ENCODE results near the gene ITSN1.
A peak's percentile ranks its signal among the peaks of the same experiment; 100 is the strongest.
"Not testable (repeated sequence)": the region's sequence is repeated elsewhere in the genome, so short reads cannot be mapped to it uniquely, and the experiment has no call there.

ITSN1 gene

GRCh38 chr21:33708874-33709273 is 66.6 kb downstream of the ITSN1 start:
- intact Hi-C loops (cut with DNase I), result no loop called here
- DNase-seq, result no peak

DNA sequence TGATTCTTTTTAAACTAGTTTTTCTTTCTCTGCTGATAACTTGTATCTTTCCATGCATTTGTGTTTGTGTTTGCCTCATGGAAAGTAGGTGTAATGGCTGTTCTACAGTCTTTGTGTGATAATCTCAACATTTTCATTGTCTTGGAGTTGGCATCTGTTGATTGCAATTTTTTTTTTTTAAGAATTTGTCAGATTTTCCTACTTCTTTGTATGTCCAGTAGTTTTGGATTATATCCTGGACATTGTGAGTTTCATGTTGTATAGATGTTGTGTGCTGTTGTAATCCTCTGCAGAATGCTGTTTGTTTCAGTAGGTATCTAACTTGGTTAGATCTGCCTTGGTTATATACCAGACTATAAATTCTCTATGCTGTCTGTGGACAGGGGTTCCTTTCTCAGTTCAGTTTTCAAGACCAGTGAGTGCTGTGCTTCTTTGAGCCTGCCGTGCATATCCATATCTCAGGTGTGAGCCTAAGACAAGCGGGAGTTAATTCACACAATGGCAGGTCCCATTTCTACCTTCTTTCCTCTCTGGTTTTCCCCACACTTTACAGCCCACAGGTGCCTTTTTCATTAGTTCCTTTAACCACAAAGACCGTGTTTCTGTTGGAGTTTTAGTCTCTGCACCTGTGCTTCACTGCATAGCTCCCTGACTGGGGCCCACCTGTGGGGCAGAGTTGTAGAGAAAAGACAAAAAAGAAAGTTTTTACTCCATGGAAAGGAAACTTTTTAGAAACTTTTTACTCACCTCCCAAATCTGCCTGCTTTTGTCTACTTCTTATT is 69.9 kb downstream of the ITSN1 start:
- no peak for DNase-seq
- intact Hi-C loops (cut with DNase I), result no loop called here

GRCh38 chr21:33721081-33721480 is 78.8 kb downstream of the ITSN1 start:
- intact Hi-C loops (cut with DNase I), result no loop called here
- no peak for DNase-seq

- DNase-seq; intact Hi-C loops (cut with DNase I): not testable (repeated sequence)
These were observed 86.8 kb downstream of the ITSN1 start for GRCh38 chr21:33729139-33729538.

GRCh38 chr21:33729641-33730040 is 87.3 kb downstream of the ITSN1 start:
- intact Hi-C loops (cut with DNase I), result no loop called here
- DNase-seq, result no peak

DNA sequence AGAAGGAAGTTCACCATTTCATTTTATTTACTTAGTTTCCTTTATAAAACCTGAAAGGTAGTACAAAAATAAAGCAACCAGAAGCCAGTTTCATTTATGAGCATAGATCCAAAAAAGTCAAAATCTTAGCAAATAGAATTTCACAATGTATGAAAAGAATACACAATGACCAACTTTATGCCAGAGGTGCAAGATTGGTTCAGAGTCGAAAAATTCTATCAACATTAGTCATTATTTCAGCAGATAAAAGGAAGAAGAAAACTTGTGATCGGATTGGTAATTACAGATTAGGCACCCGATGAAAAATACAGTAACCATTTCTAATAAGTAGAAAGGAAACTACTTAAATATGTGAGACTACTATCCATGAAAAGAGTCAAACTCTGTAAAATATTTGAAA is 89.1 kb downstream of the ITSN1 start:
- DNase-seq, result no peak
- intact Hi-C loops (cut with DNase I), result no loop called here

DNA sequence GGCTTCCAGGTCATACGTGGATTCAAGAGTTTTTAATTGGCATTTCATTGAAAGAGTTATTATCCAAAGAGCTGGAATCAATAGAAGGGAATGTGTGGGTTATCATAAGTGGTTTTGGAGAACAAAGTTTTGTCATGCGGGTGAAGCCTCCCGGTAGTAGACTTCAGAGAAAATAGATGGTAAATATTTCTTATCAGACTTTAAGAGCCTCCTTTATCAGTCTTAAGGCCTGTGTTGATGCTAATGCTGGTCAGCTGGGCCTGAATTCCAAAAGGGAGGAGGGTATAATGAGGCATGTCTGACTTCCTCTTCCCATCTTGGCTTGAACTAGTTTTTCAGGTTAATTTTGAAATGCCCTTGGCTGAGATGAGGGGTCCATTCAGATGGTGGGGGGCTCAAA is 89.7 kb downstream of the ITSN1 start:
- intact Hi-C loops (cut with DNase I), result no loop called here

GRCh38 chr21:33733601-33734000 is 91.3 kb downstream of the ITSN1 start:
- DNase-seq, result no peak
- intact Hi-C loops (cut with DNase I), result no loop called here

More for the DNA sequence above, 89.7 kb downstream of the ITSN1 start:
- DNase-seq, result no peak

- intact Hi-C loops (cut with DNase I), result no loop called here
- no peak for DNase-seq
These were observed 92.0 kb downstream of the ITSN1 start for GRCh38 chr21:33734291-33734690.

DNA sequence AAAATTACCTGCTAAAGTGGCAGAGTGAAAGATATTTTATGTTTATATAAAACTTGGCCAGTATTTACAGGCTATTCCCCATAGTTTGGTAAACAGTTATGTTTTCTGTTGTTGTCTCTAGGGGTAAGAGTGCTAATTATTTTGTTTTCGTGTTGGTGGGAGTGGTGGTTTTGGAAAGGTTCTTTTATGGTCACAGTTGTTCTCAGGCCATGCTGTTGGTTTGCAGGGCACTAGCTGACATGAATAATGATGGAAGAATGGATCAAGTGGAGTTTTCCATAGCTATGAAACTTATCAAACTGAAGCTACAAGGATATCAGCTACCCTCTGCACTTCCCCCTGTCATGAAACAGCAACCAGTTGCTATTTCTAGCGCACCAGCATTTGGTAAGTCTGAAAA is 92.5 kb downstream of the ITSN1 start:
- no peak for DNase-seq
- intact Hi-C loops (cut with DNase I), result no loop called here

DNA sequence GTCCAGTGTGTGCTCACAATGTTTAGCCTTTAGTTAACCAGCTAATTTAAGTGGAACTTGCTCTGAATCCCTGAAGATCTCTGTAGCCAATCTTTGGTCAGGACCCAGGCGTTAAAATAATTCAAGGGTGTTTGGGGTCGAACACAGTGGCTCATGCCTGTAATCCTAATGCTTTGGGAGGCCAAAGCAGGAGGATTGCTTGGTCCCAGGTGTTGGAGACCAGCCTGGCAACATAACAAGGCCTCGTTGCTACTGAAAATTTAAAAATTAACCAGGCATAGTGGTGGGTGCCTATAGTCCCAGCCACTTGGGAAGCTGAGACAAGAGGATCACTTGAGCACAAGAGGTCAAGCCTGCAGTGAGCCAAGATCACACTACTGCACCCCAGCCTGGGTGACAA is 94.3 kb downstream of the ITSN1 start:
- DNase-seq, result no peak
- intact Hi-C loops (cut with DNase I), result no loop called here

GRCh38 chr21:33739701-33740100 is 97.4 kb downstream of the ITSN1 start:
- no peak for DNase-seq
- intact Hi-C loops (cut with DNase I), result no loop called here

DNA sequence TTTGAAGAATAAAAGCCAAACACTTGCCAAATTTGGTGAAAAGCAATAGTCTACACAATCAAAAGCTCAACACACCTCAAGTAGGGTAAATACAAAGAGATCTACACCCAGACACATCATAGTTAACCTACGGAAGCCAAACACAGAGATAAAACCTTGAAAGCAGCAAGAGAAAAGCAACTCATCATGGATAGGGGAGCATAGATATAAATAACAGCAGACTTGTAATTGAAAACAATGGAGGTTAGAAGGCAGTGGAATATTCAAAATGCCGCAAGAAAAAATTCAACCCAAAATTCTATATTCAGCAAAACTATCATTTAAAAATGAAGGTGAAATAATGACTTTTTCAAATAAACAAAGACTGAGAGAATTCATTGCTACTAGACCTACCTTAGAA is 105.1 kb downstream of the ITSN1 start:
- intact Hi-C loops (cut with DNase I), result no loop called here
- DNase-seq, result no peak

GRCh38 chr21:33748903-33749302 is 106.6 kb downstream of the ITSN1 start:
- no peak for DNase-seq
- intact Hi-C loops (cut with DNase I), result no loop called here

DNA sequence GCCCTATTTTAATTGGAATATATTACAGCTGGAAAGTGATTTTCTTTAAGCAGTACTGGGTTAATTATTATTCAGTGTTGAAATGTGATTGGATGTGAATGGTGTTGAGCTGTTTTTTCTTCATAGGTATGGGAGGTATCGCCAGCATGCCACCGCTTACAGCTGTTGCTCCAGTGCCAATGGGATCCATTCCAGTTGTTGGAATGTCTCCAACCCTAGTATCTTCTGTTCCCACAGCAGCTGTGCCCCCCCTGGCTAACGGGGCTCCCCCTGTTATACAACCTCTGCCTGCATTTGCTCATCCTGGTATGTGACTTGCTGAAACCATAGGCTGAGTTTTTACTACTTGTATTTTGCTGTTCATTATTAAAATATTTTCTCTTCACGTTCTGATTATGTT is 107.7 kb downstream of the ITSN1 start:
- intact Hi-C loops (cut with DNase I), result no loop called here
- no peak for DNase-seq

DNA sequence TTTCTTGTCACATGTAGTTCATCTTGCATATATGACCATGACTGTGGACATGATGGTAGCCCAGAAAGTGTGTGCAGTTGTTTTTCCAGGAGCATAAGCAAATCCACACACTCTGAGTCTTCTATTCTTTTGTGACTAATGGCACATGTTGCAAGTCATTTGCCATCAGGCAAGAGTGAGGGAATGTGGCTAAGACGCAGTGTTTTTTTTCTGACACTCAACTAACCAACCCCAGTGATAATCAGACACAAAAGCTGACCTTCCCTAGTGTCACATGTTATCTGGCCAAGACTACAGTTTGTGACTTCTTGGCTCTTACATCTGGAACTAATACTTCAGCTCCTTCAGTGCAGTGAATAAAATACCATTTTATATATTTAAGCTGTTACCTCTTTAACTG is 108.8 kb downstream of the ITSN1 start:
- intact Hi-C loops (cut with DNase I), result no loop called here
- DNase-seq, result no peak

DNA sequence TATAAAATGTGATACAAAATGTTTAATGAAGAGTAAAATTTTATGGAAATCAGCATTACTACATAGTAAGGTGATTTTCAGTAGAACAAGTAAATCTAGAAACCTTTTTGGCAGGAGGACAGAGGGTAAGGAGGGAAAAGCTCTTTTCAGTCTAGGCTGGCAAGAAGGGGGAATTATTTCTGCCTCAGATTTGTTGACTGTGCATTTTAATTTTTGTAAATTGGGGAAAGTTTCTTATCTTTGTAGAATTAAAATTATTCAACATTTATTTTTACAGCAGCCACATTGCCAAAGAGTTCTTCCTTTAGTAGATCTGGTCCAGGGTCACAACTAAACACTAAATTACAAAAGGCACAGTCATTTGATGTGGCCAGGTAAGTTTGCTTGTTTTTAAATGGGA is 109.2 kb downstream of the ITSN1 start:
- intact Hi-C loops (cut with DNase I), result no loop called here
- no peak for DNase-seq

DNA sequence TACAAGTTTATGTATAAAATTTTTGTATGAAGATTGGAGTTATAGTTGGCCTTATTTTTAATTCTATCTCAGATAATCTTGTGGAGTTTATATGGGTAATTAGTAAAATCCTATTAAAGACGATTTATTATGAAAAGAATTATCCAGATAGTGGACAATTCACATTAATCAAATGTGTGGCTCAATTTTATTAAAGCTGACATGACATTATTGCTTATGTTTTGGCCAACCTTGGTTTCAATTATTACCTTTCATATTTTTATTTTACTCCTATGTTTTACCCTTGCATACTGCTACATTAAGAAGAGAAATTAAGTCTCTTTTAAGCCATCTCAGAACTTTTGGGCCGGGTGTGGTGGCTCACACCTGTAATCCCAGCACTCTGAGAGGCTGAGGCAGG is 110.0 kb downstream of the ITSN1 start:
- no peak for DNase-seq
- intact Hi-C loops (cut with DNase I), result no loop called here

DNA sequence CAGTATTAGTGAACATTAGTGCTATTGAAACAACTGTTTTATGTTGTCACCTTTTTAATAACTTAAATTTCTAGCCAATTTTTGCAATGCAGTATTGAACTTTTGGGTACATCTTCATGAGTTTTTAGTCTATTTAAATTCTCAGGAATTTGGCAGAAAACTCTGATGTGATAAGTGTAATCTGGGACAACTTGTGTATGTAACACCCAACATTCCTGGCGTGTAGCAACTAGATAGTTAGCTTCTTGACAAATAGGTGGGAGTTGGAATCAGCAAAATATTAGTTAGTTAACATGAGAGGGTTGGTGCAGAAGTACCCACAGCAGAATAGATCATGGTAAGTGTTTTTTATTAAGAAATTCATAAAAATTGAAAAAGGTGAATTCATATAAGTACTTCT is 111.6 kb downstream of the ITSN1 start:
- intact Hi-C loops (cut with DNase I), result no loop called here
- DNase-seq, result no peak

DNA sequence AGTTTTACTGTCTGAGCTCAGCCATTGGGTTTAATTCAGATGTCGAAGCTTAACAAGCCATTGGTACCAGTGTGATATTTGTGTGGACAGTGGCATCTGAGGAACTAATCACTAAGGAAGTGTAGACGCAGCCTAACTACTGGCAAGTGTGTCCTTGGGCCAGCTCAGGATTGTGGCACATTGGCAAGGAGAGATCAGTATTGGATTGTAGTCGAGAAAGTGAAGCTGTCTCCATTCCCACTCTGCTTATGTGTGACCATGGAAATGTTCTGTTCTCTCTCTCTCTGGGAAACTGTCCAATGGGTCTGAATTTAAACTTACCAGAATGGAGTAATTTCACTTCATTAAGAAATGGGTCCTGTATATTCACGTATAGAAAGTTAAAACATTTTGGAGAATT is 112.2 kb downstream of the ITSN1 start:
- peak in 1 of 10 donors; percentile 6 for DNase-seq
- intact Hi-C loops (cut with DNase I), result no loop called here

DNA sequence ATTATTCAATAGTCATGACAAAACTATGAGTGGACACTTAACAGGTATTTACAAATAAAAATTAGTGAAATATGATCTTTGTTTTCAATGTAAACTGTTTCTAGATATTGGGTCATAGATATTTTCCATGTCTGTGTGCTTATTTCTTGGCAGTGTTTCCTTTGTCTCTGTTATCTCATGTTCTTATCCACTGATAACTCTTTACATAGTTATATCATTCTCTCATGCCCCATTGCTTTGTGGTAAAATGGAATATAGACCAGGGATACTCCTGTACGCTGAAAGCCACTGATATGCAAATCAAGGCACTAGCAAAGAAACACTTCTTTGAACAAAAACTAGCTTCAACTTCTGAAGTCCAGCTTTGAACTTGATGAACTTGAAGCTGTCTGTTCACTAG is 113.1 kb downstream of the ITSN1 start:
- DNase-seq, result no peak
- intact Hi-C loops (cut with DNase I), result no loop called here

DNA sequence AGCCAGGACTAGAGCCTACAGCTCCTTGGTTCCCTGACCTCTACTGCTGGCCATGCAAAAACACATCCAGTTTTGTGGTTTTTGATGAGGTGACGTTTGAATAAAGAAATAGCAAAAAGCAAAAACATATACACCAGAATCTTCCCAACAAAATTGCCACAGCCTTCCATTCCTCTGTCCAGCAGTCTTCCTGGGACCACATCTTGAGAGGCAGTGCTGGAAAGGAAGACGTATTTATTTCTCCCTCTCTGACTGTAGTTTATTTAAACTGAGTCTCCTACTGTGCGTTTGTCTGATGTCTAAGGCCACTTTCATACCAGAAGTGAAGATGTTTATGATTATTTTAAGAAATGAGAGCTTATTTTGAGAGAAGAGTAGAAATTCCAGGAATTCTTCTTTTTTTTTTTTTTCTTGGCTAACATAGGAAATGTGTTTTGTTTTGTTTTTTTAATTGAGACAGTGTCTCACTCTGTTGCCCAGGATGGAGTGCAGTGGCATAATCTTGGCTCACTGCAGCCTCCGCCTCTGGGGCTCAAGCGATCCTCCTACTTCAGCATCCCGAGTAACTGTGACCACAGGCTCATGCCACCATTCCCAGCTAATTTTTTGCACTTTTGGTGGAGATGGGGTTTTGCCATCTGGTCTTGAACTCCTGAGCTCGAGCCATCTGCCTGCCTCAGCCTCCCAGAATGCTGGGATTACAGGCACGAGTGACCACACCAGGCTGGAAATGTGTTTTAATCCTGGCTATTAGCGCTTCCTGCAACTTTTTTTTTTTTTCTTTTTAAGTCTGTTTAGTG is 118.5 kb downstream of the ITSN1 start:
- intact Hi-C loops (cut with DNase I), result no loop called here
- DNase-seq, result no peak

Data from posterior cingulate gyrus (tissue), 11 donors.